ENCODE results near the gene CARD9.
"Not testable (repeated sequence)": the region's sequence is repeated elsewhere in the genome, so short reads cannot be mapped to it uniquely, and the experiment has no call there.

Gene CARD9, protein sequence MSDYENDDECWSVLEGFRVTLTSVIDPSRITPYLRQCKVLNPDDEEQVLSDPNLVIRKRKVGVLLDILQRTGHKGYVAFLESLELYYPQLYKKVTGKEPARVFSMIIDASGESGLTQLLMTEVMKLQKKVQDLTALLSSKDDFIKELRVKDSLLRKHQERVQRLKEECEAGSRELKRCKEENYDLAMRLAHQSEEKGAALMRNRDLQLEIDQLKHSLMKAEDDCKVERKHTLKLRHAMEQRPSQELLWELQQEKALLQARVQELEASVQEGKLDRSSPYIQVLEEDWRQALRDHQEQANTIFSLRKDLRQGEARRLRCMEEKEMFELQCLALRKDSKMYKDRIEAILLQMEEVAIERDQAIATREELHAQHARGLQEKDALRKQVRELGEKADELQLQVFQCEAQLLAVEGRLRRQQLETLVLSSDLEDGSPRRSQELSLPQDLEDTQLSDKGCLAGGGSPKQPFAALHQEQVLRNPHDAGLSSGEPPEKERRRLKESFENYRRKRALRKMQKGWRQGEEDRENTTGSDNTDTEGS

DNA sequence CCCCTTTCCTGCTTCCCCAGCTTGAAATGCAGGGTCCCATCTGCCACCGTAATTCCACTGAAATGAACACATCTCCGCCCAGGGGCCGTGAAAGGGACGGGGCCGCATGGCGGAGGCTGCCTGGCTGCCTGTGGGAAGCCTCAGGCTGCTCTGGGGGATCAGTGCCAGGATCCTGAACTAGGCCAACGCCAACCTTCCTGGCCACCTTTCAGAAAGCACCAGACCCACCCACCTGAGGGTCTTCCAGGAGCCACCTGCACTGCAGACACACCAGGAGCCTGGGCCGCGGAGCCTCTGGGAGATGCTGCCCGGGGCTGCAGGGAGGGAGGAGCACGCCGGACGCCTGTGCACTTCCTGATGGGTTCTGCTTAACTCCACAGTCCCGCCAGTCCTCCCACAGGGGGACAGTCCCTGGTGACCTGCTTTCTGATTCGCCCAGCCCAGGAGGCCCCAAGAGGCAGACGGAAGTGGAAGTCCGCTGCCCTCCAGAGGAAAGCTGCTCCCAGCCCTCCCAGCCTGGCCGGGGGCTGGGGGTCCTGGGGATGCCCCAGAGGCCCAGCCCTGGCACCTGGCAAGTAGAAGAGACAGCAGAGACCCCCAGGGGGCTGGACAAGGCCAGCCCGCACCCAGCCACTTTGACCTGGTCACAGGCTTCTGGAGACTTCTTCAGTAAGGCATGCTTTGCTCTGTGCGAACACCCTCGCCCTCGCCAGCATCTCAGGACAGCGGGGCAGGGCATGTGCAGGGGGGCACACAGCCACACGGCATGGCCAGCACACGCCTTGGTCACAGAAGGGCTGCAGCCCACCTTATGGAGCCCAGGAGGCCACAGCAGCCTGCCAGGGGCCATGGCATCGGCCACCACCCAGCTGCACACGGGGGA is at the start of gene CARD9:
Gene CARD9, minus strand, starts transcription at position 370 of the 883 bp plus-strand sequence. CDS start 1,591 bp downstream, outside the sequence.
- DNase-seq, result no peak

DNA sequence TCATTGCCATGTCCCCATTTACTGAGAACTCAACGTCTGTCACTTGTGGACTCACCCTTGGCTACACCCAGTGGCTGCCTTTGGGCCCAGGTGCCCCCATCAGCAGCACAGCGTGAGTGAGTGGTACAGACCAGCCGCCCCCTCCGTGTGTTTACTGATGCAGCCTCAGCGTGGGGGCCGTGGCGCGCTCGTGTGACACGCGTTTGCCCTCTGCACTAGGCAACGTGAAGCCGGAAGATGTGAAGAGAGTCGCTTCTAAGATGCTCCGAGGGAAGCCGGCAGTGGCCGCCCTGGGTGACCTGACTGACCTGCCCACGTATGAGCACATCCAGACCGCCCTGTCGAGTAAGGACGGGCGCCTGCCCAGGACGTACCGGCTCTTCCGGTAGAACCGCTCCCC is 49.4 kb upstream of the CARD9 start:
- no peak for DNase-seq

DNA sequence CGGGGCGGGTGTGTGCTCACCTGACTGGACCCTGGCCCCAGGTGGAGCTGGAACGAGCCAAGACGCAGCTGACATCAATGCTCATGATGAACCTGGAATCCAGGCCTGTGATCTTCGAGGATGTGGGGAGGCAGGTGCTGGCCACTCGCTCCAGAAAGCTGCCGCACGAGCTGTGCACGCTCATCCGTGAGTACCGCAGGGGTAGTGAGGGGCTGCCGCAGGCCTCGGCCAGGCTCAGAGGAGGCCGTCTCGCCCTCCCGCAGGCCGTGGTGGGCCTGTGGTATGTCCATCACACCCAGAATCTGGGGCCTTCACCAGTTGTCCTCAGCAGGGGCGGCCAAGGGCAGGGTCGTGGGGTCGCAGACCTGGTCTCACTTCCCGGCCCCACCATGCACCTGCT is 48.3 kb upstream of the CARD9 start:
- DNase-seq, result no peak

DNA sequence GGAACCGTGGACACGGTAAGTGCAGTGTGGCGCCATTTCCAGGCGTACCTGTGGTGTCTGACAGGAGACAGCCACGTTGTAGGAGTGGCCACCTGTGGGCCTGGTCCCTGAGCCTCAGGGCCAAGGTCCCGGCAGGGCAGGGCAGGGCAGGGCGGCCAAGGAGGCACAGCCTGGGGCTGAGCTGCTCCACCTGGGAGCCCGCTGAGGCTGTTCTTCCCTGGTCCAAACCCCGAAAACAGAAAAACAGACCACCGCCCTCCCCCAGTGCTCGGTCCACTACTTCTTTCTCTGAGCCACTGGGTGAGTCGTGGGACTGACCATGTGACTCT is 45.6 kb upstream of the CARD9 start:
- DNase-seq, result no peak

DNA sequence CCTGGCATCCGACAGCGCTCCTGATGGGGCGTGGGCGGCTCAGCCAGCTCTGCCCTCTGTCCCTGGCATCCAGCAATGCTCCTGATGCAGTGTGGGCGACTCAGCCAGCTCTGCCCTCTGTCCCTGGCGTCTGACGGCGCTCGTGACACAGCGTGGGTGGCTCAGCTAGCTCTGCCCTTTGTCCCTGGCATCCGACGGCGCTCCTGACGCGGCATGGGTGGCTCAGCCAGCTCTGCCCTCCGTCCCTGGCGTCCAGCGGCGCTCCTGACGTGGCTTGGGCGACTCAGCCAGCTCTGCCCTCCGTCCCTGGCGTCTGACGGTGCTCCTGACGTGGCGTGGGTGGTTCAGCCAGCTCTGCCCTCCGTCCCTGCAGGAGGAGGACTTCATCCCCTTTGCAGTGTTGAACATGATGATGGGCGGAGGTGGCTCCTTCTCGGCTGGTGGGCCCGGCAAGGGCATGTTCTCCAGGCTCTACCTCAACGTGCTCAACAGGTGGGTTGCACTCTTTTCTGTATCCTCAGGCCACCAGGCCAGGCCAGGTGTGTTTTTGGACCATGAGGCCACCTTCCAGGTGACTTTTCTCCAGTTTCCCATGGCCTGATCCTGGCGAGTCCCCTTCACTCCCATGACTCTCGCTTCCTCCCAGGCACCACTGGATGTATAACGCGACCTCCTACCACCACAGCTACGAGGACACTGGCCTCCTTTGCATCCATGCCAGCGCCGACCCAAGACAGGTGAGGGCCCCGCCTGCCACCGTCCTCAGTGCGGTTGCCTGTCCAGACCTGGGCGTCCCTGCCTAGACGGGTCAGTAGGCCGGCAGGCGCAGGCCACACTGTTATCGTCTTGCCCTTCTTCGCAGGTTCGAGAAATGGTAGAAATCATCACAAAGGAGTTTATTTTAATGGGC is 45.0 kb upstream of the CARD9 start:
- DNase-seq, result no peak

DNA sequence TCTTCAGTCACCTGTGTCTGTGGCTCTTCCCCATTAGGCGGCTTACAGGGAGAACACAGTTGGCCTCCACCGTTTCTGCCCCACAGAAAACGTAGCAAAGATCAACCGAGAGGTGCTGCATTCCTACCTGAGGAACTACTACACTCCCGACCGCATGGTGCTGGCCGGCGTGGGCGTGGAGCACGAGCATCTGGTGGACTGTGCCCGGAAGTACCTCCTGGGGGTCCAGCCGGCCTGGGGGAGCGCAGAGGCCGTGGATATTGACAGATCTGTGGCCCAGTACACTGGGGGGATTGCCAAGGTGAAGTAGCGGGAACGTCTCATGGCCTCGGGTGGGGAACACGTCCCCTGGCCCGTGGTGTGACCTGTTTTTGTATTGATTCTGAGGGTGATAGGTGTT is 43.4 kb upstream of the CARD9 start:
- DNase-seq, result no peak

DNA sequence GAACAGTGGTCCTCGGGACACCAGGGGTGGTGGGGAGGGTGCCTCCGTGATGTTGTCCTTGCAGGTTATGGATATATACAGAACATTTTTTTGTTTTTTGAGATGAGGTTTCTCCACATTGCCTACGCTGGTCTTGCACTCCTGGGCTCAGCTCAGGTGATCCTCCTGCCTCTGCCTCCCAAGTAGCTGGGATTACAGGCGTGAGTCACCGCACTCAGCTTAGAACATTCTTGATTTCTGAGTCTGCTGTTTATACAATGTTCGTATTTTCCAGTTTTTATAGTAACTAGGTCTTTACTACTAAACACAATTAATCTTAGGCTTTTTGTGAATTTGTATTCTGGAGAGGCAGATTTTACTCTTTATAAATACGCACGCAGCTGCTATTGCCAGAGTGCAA is 43.0 kb upstream of the CARD9 start:
- DNase-seq, result no peak

DNA sequence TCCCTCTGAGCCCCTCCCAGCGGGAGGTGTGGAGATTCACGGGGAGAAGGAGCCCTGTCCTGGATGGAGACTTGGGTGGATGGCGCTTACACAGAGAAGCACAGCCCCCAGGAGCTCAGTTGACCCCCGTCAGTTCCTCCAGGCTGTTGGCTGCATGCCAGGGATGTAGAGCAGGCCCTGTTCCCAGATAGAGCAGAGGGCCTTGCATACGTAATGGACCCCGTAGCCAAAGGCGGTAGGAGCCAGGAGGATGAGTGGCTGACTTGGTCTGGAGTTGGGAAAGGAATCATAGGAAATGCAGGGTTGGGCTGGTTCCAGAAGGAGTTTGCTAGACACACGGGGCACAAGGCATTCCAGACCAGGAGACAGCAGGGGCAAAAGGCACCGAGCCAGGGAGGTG is 39.5 kb upstream of the CARD9 start:
- DNase-seq, result no peak

DNA sequence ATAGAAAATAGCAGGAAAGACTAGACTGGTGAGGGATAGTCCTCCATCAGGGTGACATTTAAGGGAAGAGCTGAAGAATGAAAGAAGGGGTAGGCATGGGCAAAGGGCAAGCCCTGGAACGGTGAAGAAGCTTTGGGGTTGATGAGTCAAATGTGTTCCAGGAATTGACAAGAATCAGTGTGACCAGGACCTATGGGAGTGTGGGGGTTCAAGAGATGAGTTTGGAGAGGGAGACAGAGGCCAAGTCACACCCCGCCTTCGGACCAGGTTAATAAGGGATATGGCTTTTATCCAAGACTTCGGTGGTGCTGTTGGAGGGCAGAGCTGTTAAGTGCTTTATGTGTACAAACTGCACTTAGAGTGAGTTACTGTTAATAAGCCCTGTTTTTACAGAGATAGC is 37.9 kb upstream of the CARD9 start:
- no peak for DNase-seq

DNA sequence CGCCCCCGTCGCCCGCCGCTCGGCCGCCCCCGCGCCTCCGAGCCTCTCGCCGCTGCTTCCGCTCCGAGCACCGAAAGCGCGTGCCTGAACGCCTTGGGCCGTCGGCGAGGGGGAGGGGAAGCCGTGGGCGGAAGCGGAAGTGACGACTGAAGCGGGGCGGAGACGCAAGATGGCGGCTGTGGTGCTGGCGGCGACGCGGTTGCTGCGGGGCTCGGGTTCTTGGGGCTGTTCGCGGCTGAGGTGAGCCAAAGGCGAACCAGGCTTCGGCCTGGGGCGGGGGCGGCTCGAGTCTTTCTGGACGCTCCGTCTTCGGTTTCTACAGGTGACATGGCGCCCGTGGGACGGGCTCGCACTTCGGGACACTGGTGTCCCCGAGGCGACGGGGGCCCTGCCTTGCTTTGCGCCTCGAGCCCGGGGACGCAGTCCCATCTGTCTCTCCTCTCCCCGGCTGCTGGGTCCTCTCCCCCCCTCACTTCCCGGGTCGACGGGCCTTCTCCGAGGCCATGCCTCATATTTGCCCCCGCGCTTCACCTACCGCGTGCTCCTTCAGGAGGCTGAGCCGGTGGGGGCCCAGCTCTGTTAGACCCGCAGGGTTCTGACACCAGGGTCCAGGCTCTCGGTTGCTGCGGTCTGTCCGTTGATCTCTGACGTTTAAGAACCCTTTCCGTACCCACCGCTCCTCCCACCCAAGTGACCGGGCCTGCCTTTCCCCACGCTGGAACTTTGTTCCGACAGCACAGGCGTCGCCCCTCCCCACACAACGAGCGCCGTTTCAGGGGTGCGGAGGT is 37.2 kb upstream of the CARD9 start, which contains the start of the genes ENTR1 and PMPCA:
Gene ENTR1, minus strand, starts transcription at position 115 of the 788 bp plus-strand sequence. CDS start 217 bp downstream, outside the sequence.
Gene PMPCA, plus strand, starts transcription at position 159 of the 788 bp plus-strand sequence. Its CDS starts 11 bp downstream, at position 170.
- DNase-seq, result peak; percentile 69 to 81

DNA sequence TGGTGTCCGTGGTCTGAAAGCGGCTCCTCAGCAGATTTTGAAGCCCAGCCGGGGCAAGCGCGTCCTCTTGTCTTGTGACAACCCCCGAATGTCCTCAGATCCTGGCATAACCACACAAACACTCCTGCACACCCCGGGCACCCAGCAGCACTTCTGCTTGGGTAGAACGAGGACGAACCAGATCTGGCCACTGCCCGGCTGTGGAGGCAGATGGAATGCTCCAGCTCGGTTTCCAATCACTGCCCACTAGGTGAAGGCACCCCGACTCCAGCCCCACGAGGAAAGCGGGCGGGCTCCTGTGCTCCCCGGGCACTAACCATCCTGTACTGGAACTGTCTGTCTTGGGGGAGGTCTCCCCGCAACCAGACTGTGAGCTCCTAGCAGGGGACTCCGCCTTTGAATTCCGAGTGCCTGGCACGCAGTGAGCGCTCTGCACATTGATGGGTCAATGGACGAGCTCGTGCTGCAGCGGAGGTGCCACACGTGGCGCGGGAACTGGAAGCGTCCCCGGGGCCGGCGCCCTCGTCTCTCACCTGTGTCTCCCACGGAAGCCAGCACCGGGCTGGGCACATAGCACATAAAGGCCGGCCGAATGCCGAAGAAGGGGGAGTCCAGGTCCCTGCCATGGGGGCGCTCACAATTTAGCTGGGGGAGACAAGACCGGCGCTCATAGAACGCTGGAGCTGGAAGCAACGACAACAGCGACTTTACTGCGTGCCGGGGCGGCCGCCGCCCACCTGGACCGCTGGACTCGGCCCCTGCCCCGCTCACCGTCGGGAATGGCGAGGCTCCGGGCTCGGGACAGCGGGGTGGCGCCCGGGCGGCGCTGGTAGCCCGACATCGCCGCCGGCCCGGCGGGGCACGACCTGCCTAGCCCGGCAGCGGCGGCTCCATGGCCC is 36.3 kb upstream of the CARD9 start:
- peak in 1 of 2 experiments; percentile 41 for DNase-seq

DNA sequence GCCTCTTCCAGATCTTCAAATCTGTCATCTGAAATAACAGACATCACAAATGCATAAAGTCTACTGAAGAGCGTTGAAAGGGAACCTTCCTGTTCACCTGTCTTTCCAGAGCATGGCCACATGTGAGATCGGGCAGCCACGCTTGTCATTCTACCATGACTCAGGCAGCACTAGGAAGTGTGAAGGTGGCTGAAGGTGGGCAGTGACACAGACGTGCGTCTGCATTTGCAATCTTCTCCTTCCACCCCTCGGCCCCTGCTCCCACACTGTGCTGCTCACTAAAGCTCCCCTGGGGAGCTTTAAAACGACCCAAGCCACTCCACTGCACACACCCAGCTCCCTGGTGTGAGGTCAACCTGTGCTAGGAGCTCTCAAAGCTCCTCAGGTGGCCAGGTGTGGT is 34.4 kb upstream of the CARD9 start:
- no peak for DNase-seq

DNA sequence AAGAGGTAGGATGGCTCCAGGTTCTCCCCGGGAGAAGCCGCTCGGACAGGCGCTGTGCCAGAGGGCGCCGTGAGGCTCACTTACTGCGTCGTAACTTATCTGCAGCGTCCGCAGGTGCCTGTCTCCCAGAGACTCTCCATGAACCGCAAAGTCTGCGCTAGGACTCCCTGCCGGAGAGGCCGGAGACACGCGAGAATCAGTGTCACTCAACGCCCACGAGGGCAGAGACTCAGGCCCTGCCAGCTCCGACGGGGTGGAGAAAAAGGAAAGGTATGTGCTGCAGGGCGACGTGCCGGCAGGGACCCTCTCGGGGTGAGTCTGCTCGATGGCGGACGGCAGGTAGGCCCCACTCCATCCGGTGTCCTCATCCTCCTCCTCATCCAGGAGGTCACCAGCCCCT is 33.6 kb upstream of the CARD9 start:
- not testable (repeated sequence) for DNase-seq

DNA sequence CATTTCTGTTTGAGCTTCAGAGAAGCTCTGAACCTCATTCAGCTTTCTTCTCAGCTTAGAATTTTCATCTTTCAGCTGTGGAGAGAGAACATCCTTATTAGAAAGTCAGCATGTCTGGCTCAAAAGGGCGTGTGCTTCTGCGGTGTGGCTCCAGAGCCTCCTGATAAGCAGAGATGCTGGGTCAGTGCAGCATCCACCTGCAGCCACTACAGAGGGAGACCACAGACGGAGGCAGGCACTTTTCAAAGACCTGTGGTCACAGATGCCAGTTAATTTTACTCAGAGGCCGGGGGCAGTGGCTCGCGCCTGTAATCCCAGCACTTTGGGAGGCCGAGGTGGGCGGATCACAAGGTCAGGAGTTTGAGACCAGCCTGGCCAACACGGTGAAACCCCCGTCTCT is 32.4 kb upstream of the CARD9 start:
- not testable (repeated sequence) for DNase-seq

DNA sequence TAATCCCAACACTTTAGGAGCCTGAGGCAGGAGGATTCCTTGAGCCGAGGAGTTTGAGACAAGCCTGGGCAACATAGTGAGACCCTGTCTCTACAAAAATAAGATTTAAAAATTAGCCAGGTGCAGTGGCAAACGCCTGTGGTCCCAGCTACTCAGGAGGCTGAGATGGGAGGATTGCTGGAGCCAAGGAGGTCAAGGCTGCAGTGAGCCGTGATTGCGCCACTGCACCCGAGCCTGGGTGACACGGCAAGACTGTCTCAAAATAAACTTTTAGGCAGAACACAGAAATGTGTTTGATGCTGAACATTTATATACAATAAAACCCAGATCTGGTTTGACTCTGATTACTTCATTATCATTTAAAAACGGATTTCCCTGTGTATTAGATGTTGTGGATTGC is 32.0 kb upstream of the CARD9 start:
- no peak for DNase-seq

DNA sequence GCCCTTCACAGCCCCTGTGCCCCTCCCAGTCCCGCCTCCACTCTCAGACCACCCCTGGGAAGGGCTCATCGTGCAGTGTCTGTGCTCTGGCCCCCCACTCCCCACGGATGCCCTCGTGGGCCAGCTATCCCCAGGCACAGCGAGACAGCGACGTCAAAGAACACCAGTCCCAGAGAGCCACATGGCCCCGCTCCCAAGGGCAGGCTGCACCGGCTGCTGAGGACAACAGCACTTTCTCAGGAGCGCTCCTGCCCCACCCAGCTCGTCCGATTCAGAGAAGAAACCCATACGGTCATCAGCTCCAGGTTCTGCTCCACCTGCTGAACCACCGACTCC is 31.3 kb upstream of the CARD9 start:
- DNase-seq, result no peak

DNA sequence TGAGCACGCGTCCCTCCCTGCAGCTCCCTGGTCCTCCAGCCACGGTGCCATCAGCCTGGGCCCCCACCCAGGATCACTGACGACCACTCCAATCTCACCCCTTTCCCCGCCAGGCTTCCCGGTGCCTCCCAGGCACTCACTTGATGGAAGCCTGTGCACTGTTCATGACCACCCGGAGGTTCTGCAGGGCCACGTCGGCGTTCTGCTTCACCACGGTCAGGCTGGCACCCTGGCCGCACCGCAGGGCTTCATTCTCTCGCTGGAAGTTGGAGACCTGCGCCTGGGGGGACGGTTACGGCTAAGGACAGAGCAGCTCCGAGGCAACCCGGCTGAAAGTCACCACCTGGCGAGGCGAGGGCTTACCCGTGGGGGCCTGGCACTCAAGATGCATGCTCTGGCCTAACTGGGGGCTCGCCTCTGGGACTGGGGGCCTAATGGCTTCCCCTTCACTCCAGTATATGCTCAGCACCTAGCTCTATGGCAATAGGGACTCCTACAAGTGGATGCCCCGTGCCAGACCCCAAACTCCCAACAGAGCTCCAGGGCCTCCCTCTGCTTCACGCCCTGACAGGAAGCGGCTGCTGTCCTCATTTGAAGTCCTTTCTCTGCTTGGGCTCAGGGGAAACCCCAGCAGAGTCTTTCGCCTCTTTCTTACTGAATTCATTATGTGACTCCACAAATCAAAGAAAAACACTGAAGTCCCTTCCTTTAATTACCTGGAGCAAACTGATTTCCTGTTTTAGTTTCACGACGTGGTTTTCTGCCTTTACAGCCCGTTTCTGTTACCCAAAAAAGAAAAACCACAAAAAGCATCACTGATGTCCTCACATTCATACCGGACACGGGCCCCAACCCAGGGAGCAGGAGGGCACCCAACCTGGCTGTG is 30.7 kb upstream of the CARD9 start:
- no peak for DNase-seq

DNA sequence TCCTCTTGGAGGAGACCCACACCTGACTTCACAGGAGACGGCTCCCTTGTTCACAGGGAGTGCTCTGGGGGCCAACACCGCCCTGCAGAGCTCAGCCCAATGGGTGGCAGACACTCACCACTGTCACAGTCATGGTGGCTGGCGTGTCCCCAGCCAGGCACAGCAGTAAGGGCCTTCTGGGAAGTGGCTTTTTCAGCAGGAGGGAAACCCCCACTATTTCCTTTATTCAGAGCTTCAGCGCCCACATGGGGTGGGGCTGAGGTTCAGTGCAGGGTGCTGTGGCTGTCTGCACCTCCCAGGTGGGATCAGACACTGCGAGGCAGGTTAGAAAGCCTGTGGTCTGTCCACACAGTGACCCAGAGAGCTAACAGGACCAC is 30.1 kb upstream of the CARD9 start:
- no peak for DNase-seq

DNA sequence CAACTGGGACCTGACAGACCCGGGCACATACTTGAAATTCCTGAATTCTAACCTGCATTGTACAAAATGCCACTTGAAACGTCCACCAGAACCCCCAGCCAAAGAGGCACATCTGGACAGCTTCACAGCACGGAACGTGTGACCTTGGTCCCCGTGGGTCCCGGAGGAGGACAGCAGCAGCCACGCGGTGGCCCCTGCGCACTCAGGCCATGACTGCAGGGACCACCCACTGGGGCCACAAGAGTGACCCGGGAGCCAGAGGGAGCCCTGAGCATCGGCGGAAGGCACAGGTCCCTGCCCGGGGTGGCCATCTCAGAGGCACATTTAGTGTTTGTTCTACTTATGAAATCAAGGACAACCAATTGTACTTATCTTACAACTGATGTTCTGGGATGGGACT is 28.6 kb upstream of the CARD9 start:
- no peak for DNase-seq
